Mesothelial cell of epicardium (in vitro differentiated cells): ENCODE data around the gene SPINT3. TPM values are rescaled to one million over a fixed set of nuclear protein-coding genes. Genes with fewer than 3 reads are reported as not detected.

Experiments
- DNase-seq, 2 experiments: peaks; one replicate each; pipeline ENCODE4 v3.0.0; 2021; ENCODE audit warnings: low spot score in 2 of 2; ENCODE audit not compliant: unreplicated experiment in 2 of 2
- H3K27ac Mint-ChIP-seq: 2 replicates; pipeline ENCODE4 v1.8.0; 2021; ENCODE audit warnings: mixed read lengths
- H3K27me3 Mint-ChIP-seq: 2 replicates; pipeline ENCODE4 v1.8.0; 2021; ENCODE audit warnings: low read depth, mixed read lengths
- H3K36me3 Mint-ChIP-seq: 2 replicates; pipeline ENCODE4 v1.8.0; 2021; ENCODE audit warnings: mixed read lengths
- H3K4me1 Mint-ChIP-seq: 2 replicates; pipeline ENCODE4 v1.8.0; 2021; ENCODE audit warnings: mixed read lengths
- H3K4me3 Mint-ChIP-seq: 2 replicates; pipeline ENCODE4 v1.8.0; 2021; ENCODE audit warnings: mild to moderate bottlenecking, moderate library complexity, mixed read lengths
- H3K9me3 Mint-ChIP-seq: 2 replicates; pipeline ENCODE4 v1.8.0; 2021; ENCODE audit warnings: mixed read lengths
- CTCF ChIP-seq: fragments of 200-600 bp; sonication (generic); IDR thresholded peaks from one replicate; pipeline ENCODE4 v1.5.0; 2021; ENCODE audit warnings: antibody characterized with exemption; ENCODE audit not compliant: unreplicated experiment
- total RNA-seq: library from RNA; stranded (reverse); gene quantifications from 3 replicates; pipeline ENCODE4 v1.2.1, GENCODE V29; 2021

SPINT3 gene
- total RNA-seq, 1 donor from 2014 or later, result not detected

- no peak for TF ChIP-seq CTCF
- Mint-ChIP-seq H3K36me3 (no peaks in the 10 kb centered on the region), H3K4me3 (no peak overlapping the region), H3K27me3 (peaks cover 49% of the 10 kb centered on the region), H3K27ac (no peak overlapping the region), H3K9me3 (no peaks in the 10 kb centered on the region), H3K4me1 (no peaks in the 10 kb centered on the region)
- DNase-seq, result no peak
Measured at GRCh38 chr20:45538209-45538799, 22.9 kb upstream of the SPINT3 start.

- peaks cover 68% of the 10 kb centered on the region for H3K27me3 Mint-ChIP-seq
- no peak for TF ChIP-seq CTCF
- no peak overlapping the region for H3K27ac Mint-ChIP-seq
- no peaks in the 10 kb centered on the region for H3K36me3 Mint-ChIP-seq
- DNase-seq, result no peak
- no peaks in the 10 kb centered on the region for H3K4me1 Mint-ChIP-seq
- no peak overlapping the region for H3K4me3 Mint-ChIP-seq
- peaks cover 5% of the 10 kb centered on the region for H3K9me3 Mint-ChIP-seq
Measured at GRCh38 chr20:45527294-45527693, 11.9 kb upstream of the SPINT3 start.

GRCh38 chr20:45523821-45524220, 8.4 kb upstream of the SPINT3 start:
- Mint-ChIP-seq H3K27me3 (peaks cover 56% of the 10 kb centered on the region), H3K36me3 (no peaks in the 10 kb centered on the region), H3K4me3 (no peak overlapping the region)

GRCh38 chr20:45518282-45518681, 2.9 kb upstream of the SPINT3 start:
- Mint-ChIP-seq H3K27me3 (peaks cover 23% of the 10 kb centered on the region), H3K36me3 (no peaks in the 10 kb centered on the region), H3K4me3 (no peak overlapping the region), H3K4me1 (no peaks in the 10 kb centered on the region), H3K9me3 (no peaks in the 10 kb centered on the region), H3K27ac (no peak overlapping the region)
- no peak for DNase-seq
- TF ChIP-seq CTCF, result no peak

More at GRCh38 chr20:45523821-45524220, 8.4 kb upstream of the SPINT3 start:
- H3K27ac Mint-ChIP-seq, result no peak overlapping the region
- TF ChIP-seq CTCF, result no peak
- H3K9me3 Mint-ChIP-seq, result no peaks in the 10 kb centered on the region
- no peak for DNase-seq
- H3K4me1 Mint-ChIP-seq, result no peaks in the 10 kb centered on the region

GRCh38 chr20:45510242-45510862, 5.1 kb downstream of the SPINT3 start:
- no peak for TF ChIP-seq CTCF
- peaks cover 22% of the 10 kb centered on the region for H3K27me3 Mint-ChIP-seq
- DNase-seq, result no peak
- H3K4me1 Mint-ChIP-seq, result peaks cover 9% of the 10 kb centered on the region
- no peak overlapping the region for H3K4me3 Mint-ChIP-seq
- H3K27ac Mint-ChIP-seq, result no peak overlapping the region
- peaks cover 3% of the 10 kb centered on the region for H3K9me3 Mint-ChIP-seq
- no peaks in the 10 kb centered on the region for H3K36me3 Mint-ChIP-seq
